Keratinocyte (primary cell): ENCODE data around the gene IRF6.

Experiments used
- CTCF ChIP-seq, 3 experiments: IDR thresholded peaks in 1 of 3; conservative IDR thresholded peaks in 1 of 3; optimal IDR thresholded peaks in 1 of 3; 2 replicates in 2 of 3; 3 replicates in 1 of 3; pipeline versions ENCODE3 to v1.5.1; 2011; ENCODE audit warnings: low read length in 3 of 3, mild to moderate bottlenecking in 3 of 3, moderate library complexity in 2 of 3, control low read depth in 1 of 3, inconsistent platforms in 1 of 3; ENCODE audit not compliant: insufficient read depth in 2 of 3; ENCODE audit errors: extremely low read depth in 1 of 3
- EZH2 ChIP-seq: IDR thresholded peaks from one replicate; pipeline ENCODE4 v1.6.1; 2012; ENCODE audit warnings: inconsistent platforms, mild to moderate bottlenecking, low read length, moderate library complexity

GRCh38 chr1:209743145-209743482, 62.8 kb downstream of the IRF6 start:
- TF ChIP-seq CTCF (optimal IDR thresholded peaks at IDR 0.05 in 1 of 3, IDR thresholded peaks at IDR 0.05 in 1 of 3, conservative IDR thresholded peaks at IDR 0.05 in 1 of 3; ENCODE audit: extremely low read depth in 1 of 3, insufficient read depth in 2 of 3, low read length in 3 of 3) (no peak), EZH2 (no peak)
